MM.1S (cell line): Measurements from ENCODE around the gene CCER1.

Source experiments
- DNase-seq: peaks from one replicate; pipeline ENCODE4 v3.0.0-alpha.2; 2015
- H2AFZ ChIP-seq: fragments of 300-600 bp; sonication (generic); 2 replicates; pipeline ENCODE4 v1.6.0; 2016; ENCODE audit warnings: antibody characterized with exemption, low read length
- H3F3A ChIP-seq: fragments of 300-600 bp; sonication (generic); 2 replicates; pipeline ENCODE4 v1.6.1; 2016; ENCODE audit warnings: mild to moderate bottlenecking, antibody characterized with exemption, low read length, moderate library complexity, mixed read lengths; ENCODE audit not compliant: insufficient read depth
- H3K27ac ChIP-seq: fragments of 300-600 bp; sonication (generic); 2 replicates; pipeline ENCODE4 v1.5.1; 2016; ENCODE audit warnings: mild to moderate bottlenecking, low read length
- H3K27me3 ChIP-seq: fragments of 300-600 bp; sonication (generic); replicated peaks from 2 replicates; pipeline ENCODE4 v1.6.0; 2016; ENCODE audit warnings: low read length; ENCODE audit not compliant: insufficient read depth
- H3K36me3 ChIP-seq: fragments of 300-600 bp; sonication (generic); replicated peaks from 2 replicates; pipeline ENCODE4 v1.6.1; 2016; ENCODE audit warnings: mild to moderate bottlenecking, low read length, mixed read lengths; ENCODE audit not compliant: insufficient read depth
- H3K4me1 ChIP-seq: fragments of 300-600 bp; sonication (generic); 2 replicates; pipeline ENCODE4 v1.6.1; 2016; ENCODE audit warnings: low read length, mixed read lengths
- H3K4me2 ChIP-seq: fragments of 300-600 bp; sonication (generic); 2 replicates; pipeline ENCODE4 v1.6.0; 2016; ENCODE audit warnings: low read depth, low read length
- H3K4me3 ChIP-seq: fragments of 300-600 bp; sonication (generic); 2 replicates; pipeline ENCODE4 v1.5.1; 2016; ENCODE audit warnings: low read length, mixed read lengths
- H3K79me2 ChIP-seq: fragments of 300-600 bp; sonication (generic); 2 replicates; pipeline ENCODE4 v1.6.1; 2016; ENCODE audit warnings: mixed run types, low read length, mixed read lengths
- H3K9ac ChIP-seq: fragments of 300-600 bp; sonication (generic); 2 replicates; pipeline ENCODE4 v1.6.1; 2016; ENCODE audit warnings: low read length, mixed read lengths
- H3K9me2 ChIP-seq: fragments of 300-600 bp; sonication (generic); replicated peaks from 2 replicates; pipeline ENCODE4 v1.6.1; 2016; ENCODE audit warnings: mild to moderate bottlenecking, low read length, mixed read lengths; ENCODE audit not compliant: insufficient read depth
- H3K9me3 ChIP-seq: fragments of 300-600 bp; sonication (generic); replicated peaks from 2 replicates; pipeline ENCODE4 v1.6.1; 2016; ENCODE audit warnings: mild to moderate bottlenecking, low read length, mixed read lengths; ENCODE audit not compliant: insufficient read depth
- H4K20me1 ChIP-seq: fragments of 300-600 bp; sonication (generic); 2 replicates; pipeline ENCODE4 v1.6.1; 2016; ENCODE audit warnings: mild to moderate bottlenecking, low read length, moderate library complexity, mixed read lengths; ENCODE audit not compliant: insufficient read depth
- EZH2 ChIP-seq: fragments of 300-600 bp; sonication (generic); optimal IDR thresholded peaks from 2 replicates; pipeline ENCODE3; 2017; ENCODE audit warnings: low read depth, mild to moderate bottlenecking, antibody characterized with exemption, low read length, mixed read lengths
- EZH2phosphoT487 ChIP-seq: fragments of 300-600 bp; sonication (generic); IDR thresholded peaks from 2 replicates; pipeline ENCODE4 v1.6.1; 2018; ENCODE audit warnings: antibody characterized with exemption, low read length
- TF ChIP-seq, protein P1 (sequence below): fragments of 300-600 bp; sonication (generic); IDR thresholded peaks from 2 replicates; pipeline ENCODE4 v1.5.1; 2016; ENCODE audit warnings: antibody characterized with exemption, low read length, mixed read lengths

CCER1 gene

DNA sequence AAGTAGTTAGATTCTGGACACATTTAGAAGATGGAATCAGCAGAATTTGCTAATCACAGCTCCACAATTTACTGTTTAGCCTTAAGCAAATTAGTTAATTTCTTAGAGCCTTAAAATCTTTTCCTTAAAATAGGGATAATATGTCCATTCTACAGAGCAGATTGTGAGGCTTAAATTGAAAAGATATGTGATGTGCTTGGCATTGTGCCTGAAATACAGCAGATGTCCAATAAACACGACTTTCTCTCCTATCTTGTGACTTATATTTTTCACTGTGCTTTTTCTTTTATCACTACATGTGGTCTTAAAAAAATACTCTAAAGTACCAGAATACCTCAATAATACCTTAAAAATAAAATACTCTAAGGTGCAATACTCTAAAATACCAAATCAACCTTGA lies 30.6 kb downstream of the CCER1 start:
- Histone ChIP-seq H3K9me3 (no peaks in the 10 kb centered on the region), H3K79me2 (no peaks in the 10 kb centered on the region), H3F3A (no peaks in the 10 kb centered on the region), H3K4me2 (no peak overlapping the region), H4K20me1 (no peaks in the 10 kb centered on the region), H3K27ac (no peak overlapping the region), H3K9ac (no peak overlapping the region), H3K9me2 (no peaks in the 10 kb centered on the region), H3K36me3 (no peaks in the 10 kb centered on the region), H2AFZ (no peak overlapping the region), H3K4me1 (no peaks in the 10 kb centered on the region), H3K27me3 (no peaks in the 10 kb centered on the region), H3K4me3 (no peak overlapping the region)
- no peak for DNase-seq
- TF ChIP-seq EZH2phosphoT487 = no peak
- TF ChIP-seq EZH2 = no peak
- TF ChIP-seq, protein P1, sequence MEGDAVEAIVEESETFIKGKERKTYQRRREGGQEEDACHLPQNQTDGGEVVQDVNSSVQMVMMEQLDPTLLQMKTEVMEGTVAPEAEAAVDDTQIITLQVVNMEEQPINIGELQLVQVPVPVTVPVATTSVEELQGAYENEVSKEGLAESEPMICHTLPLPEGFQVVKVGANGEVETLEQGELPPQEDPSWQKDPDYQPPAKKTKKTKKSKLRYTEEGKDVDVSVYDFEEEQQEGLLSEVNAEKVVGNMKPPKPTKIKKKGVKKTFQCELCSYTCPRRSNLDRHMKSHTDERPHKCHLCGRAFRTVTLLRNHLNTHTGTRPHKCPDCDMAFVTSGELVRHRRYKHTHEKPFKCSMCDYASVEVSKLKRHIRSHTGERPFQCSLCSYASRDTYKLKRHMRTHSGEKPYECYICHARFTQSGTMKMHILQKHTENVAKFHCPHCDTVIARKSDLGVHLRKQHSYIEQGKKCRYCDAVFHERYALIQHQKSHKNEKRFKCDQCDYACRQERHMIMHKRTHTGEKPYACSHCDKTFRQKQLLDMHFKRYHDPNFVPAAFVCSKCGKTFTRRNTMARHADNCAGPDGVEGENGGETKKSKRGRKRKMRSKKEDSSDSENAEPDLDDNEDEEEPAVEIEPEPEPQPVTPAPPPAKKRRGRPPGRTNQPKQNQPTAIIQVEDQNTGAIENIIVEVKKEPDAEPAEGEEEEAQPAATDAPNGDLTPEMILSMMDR = no peak

DNA sequence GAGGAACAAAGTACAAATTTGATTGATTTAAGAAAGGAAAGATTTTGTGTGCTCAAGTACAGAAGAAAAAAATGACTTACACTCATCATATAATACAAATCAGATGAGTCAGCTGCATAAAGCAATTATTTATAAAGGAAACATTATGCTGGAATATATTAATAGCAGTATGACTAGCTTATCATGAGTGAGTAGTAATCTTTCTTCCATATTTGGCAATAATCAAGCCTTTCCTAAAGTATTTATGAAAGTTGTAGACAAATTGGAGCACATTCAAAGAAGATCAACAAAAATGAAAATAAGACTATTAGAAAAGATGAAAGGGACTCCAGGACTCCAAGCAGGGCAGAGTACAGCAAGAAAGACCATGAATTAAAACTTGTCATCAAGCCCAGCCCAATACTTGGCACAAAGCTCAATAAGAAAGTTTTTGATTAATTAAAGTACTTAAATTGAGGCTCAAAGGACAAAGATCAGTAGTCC lies 32.8 kb downstream of the CCER1 start:
- no peaks in the 10 kb centered on the region for H3K9me2 ChIP-seq
- no peak overlapping the region for H3K4me3 ChIP-seq
- no peak overlapping the region for H3K9ac ChIP-seq
- no peak overlapping the region for H3K27ac ChIP-seq
- no peaks in the 10 kb centered on the region for H4K20me1 ChIP-seq
- no peak for DNase-seq
- H3F3A ChIP-seq = no peaks in the 10 kb centered on the region
- no peaks in the 10 kb centered on the region for H3K9me3 ChIP-seq
- H3K36me3 ChIP-seq = no peaks in the 10 kb centered on the region
- H3K79me2 ChIP-seq = no peaks in the 10 kb centered on the region
- TF ChIP-seq EZH2phosphoT487 (no peak), EZH2 (no peak)
- TF ChIP-seq, protein P1 = no peak
- H3K27me3 ChIP-seq = no peaks in the 10 kb centered on the region
- H3K4me2 ChIP-seq = no peak overlapping the region
- H3K4me1 ChIP-seq = no peaks in the 10 kb centered on the region
- H2AFZ ChIP-seq = no peak overlapping the region

DNA sequence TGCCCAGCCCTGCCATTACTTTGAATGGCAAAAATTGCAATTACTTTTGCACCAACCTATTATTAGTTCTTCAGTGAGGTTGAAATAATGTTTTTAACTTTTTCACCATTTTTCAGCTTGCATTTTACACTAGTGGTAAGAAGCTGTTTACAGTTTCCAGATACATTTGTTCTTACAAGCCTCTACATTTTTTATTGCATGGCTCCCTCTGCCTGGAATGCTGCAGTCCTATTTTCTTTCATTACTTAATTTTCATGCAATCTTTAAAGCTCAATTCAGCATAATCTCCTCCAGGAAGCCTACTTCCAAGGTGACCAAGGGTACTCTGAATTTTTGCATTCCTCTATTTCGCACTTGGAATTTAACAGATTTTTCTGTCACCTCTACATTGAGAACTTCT lies 33.4 kb downstream of the CCER1 start:
- Histone ChIP-seq H3K4me1 (no peaks in the 10 kb centered on the region), H4K20me1 (no peaks in the 10 kb centered on the region), H3K79me2 (no peaks in the 10 kb centered on the region), H3K9me3 (no peaks in the 10 kb centered on the region), H3K4me2 (no peak overlapping the region), H3F3A (no peaks in the 10 kb centered on the region), H3K9ac (no peak overlapping the region), H3K36me3 (no peaks in the 10 kb centered on the region), H3K27ac (no peak overlapping the region), H3K9me2 (no peaks in the 10 kb centered on the region), H3K27me3 (no peaks in the 10 kb centered on the region), H2AFZ (no peak overlapping the region), H3K4me3 (no peak overlapping the region)
- no peak for TF ChIP-seq EZH2phosphoT487
- TF ChIP-seq, protein P1 = no peak
- no peak for TF ChIP-seq EZH2
- DNase-seq = no peak
